Measurements from ENCODE around the gene NUP107.

DNA sequence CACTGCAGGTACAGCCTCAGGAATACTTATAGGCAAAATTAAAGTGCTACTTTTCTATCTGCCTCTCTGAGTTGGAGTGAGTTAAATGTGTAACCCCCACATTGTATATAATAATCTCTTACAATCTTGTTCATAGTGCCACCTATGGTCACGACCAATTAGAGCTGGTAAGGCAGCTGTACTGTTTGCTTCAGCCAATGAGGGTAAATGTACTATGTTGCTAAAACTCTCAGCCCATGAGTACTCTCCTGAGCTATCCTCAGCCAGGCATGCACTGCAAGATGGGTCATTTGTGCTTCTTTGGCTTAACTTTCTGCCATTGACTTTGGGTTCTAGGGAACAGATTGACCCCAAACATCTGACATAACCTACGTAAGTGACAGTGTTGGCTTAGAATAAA lies 106.2 kb downstream of the NUP107 start:
- TF ChIP-seq CTCF (IDR thresholded peaks at IDR 0.05) (no peak), EP300 (IDR thresholded peaks at IDR 0.05) (no peak), PHF8 (IDR thresholded peaks at IDR 0.05; ENCODE audit: borderline replicate concordance, low read depth) (no peak), NPAS2 (CRISPR knock-in tag; IDR thresholded peaks at IDR 0.05; ENCODE audit: borderline replicate concordance) (no peak), HDAC2 (IDR thresholded peaks at IDR 0.05) (no peak), POLR2A (IDR thresholded peaks at IDR 0.05; ENCODE audit: low read length) (no peak), RFX5 (IDR thresholded peaks at IDR 0.05) (no peak), ZNF302 (CRISPR knock-in tag; IDR thresholded peaks at IDR 0.05) (no peak), MAFK (IDR thresholded peaks at IDR 0.05; ENCODE audit: partially characterized antibody) (no peak), TP53 (CRISPR knock-in tag; IDR thresholded peaks at IDR 0.05) (no peak)
- TF ChIP-seq, protein P1, sequence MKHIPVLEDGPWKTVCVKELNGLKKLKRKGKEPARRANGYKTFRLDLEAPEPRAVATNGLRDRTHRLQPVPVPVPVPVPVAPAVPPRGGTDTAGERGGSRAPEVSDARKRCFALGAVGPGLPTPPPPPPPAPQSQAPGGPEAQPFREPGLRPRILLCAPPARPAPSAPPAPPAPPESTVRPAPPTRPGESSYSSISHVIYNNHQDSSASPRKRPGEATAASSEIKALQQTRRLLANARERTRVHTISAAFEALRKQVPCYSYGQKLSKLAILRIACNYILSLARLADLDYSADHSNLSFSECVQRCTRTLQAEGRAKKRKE (CRISPR knock-in tag; IDR thresholded peaks at IDR 0.05; ENCODE audit: low read depth) = no peak
